IPS-15b (cell line): ENCODE measurements around the gene THSD4.

Source experiments
- H3K27me3 ChIP-seq: one replicate; pipeline ENCODE4 v1.6.1; 2013; ENCODE audit warnings: low read length; ENCODE audit not compliant: control insufficient read depth, insufficient read depth
- H3K36me3 ChIP-seq: one replicate; pipeline ENCODE4 v1.6.1; 2013; ENCODE audit warnings: low read length; ENCODE audit not compliant: control insufficient read depth, insufficient read depth
- H3K4me1 ChIP-seq: one replicate; pipeline ENCODE4 v1.6.1; 2013; ENCODE audit warnings: mild to moderate bottlenecking, low read length; ENCODE audit not compliant: control insufficient read depth, insufficient read depth
- H3K4me3 ChIP-seq: one replicate; pipeline ENCODE4 v1.5.1; 2013; ENCODE audit warnings: low read depth, low read length
- H3K9ac ChIP-seq: one replicate; pipeline ENCODE4 v1.6.1; 2013; ENCODE audit warnings: low read depth, mild to moderate bottlenecking, low read length
- H3K9me3 ChIP-seq: one replicate; pipeline ENCODE4 v1.6.1; 2013; ENCODE audit warnings: mild to moderate bottlenecking, low read length; ENCODE audit not compliant: control insufficient read depth, insufficient read depth

THSD4 gene

GRCh38 chr15:71295603-71296314 is 180.5 kb downstream of the THSD4 start:
- Histone ChIP-seq H3K9me3 (no peaks in the 10 kb centered on the region), H3K27me3 (no peaks in the 10 kb centered on the region), H3K9ac (no peak overlapping the region), H3K4me1 (no peaks in the 10 kb centered on the region), H3K4me3 (no peak overlapping the region), H3K36me3 (no peaks in the 10 kb centered on the region)

GRCh38 chr15:71296315-71296679 is 181.0 kb downstream of the THSD4 start:
- Histone ChIP-seq H3K4me1 (no peaks in the 10 kb centered on the region), H3K4me3 (no peak overlapping the region), H3K9ac (no peak overlapping the region)

GRCh38 chr15:71301958-71302621 is 186.8 kb downstream of the THSD4 start:
- Histone ChIP-seq H3K9ac (no peak overlapping the region), H3K4me3 (no peak overlapping the region), H3K4me1 (no peaks in the 10 kb centered on the region), H3K9me3 (peaks cover 2% of the 10 kb centered on the region), H3K27me3 (no peaks in the 10 kb centered on the region), H3K36me3 (no peaks in the 10 kb centered on the region)

More at GRCh38 chr15:71296315-71296679, 181.0 kb downstream of the THSD4 start:
- H3K9me3 ChIP-seq, result no peaks in the 10 kb centered on the region
- H3K27me3 ChIP-seq, result no peaks in the 10 kb centered on the region
- H3K36me3 ChIP-seq, result no peaks in the 10 kb centered on the region

- Histone ChIP-seq H3K9ac (no peak overlapping the region), H3K9me3 (peaks cover 2% of the 10 kb centered on the region), H3K27me3 (no peaks in the 10 kb centered on the region), H3K4me3 (no peak overlapping the region), H3K36me3 (no peaks in the 10 kb centered on the region), H3K4me1 (no peaks in the 10 kb centered on the region)
Measured at GRCh38 chr15:71302861-71303410, 187.7 kb downstream of the THSD4 start.

GRCh38 chr15:71303977-71304376 is 188.7 kb downstream of the THSD4 start:
- no peak overlapping the region for H3K4me3 ChIP-seq
- H3K9me3 ChIP-seq, result peaks cover 2% of the 10 kb centered on the region
- H3K36me3 ChIP-seq, result no peaks in the 10 kb centered on the region
- no peak overlapping the region for H3K9ac ChIP-seq
- no peaks in the 10 kb centered on the region for H3K4me1 ChIP-seq
- H3K27me3 ChIP-seq, result no peaks in the 10 kb centered on the region

- H3K36me3 ChIP-seq, result no peaks in the 10 kb centered on the region
- no peaks in the 10 kb centered on the region for H3K4me1 ChIP-seq
- no peak overlapping the region for H3K9ac ChIP-seq
- H3K4me3 ChIP-seq, result no peak overlapping the region
- H3K9me3 ChIP-seq, result peaks cover 2% of the 10 kb centered on the region
- no peaks in the 10 kb centered on the region for H3K27me3 ChIP-seq
Measured at GRCh38 chr15:71304681-71305080, 189.4 kb downstream of the THSD4 start.

- H3K27me3 ChIP-seq, result no peaks in the 10 kb centered on the region
- peaks cover 2% of the 10 kb centered on the region for H3K9me3 ChIP-seq
- H3K36me3 ChIP-seq, result no peaks in the 10 kb centered on the region
- no peak overlapping the region for H3K4me3 ChIP-seq
- no peaks in the 10 kb centered on the region for H3K4me1 ChIP-seq
- H3K9ac ChIP-seq, result no peak overlapping the region
Measured at GRCh38 chr15:71306538-71306937, 191.3 kb downstream of the THSD4 start.

- no peaks in the 10 kb centered on the region for H3K9me3 ChIP-seq
- no peak overlapping the region for H3K4me3 ChIP-seq
- no peaks in the 10 kb centered on the region for H3K36me3 ChIP-seq
- no peaks in the 10 kb centered on the region for H3K27me3 ChIP-seq
- no peak overlapping the region for H3K9ac ChIP-seq
- peaks cover 2% of the 10 kb centered on the region for H3K4me1 ChIP-seq
Measured at GRCh38 chr15:71312194-71312708, 197.0 kb downstream of the THSD4 start.

- Histone ChIP-seq H3K4me1 (peaks cover 2% of the 10 kb centered on the region), H3K36me3 (no peaks in the 10 kb centered on the region), H3K9me3 (no peaks in the 10 kb centered on the region), H3K27me3 (no peaks in the 10 kb centered on the region), H3K9ac (no peak overlapping the region), H3K4me3 (no peak overlapping the region)
Measured at GRCh38 chr15:71312731-71313460, 197.6 kb downstream of the THSD4 start.

- Histone ChIP-seq H3K4me3 (no peak overlapping the region), H3K4me1 (peaks cover 2% of the 10 kb centered on the region), H3K9me3 (no peaks in the 10 kb centered on the region), H3K9ac (no peak overlapping the region), H3K27me3 (no peaks in the 10 kb centered on the region), H3K36me3 (no peaks in the 10 kb centered on the region)
Measured at GRCh38 chr15:71313806-71314205, 198.5 kb downstream of the THSD4 start.

GRCh38 chr15:71314956-71315537 is 199.8 kb downstream of the THSD4 start:
- no peaks in the 10 kb centered on the region for H3K9me3 ChIP-seq
- H3K4me3 ChIP-seq, result no peak overlapping the region
- no peak overlapping the region for H3K9ac ChIP-seq
- H3K36me3 ChIP-seq, result no peaks in the 10 kb centered on the region
- no peaks in the 10 kb centered on the region for H3K27me3 ChIP-seq
- peaks cover 2% of the 10 kb centered on the region for H3K4me1 ChIP-seq
